Lower leg skin (tissue), 4 donors: ENCODE data around the gene NPC1. TPM values are rescaled to one million over a fixed set of nuclear protein-coding genes. Genes with fewer than 3 reads are reported as not detected.
"Not testable (repeated sequence)": the region's sequence is repeated elsewhere in the genome, so short reads cannot be mapped to it uniquely, and the experiment has no call there.

Source experiments
- DNase-seq, 2 donors: peaks; one replicate each; pipeline ENCODE4 v3.0.0-alpha.2; 2019; ENCODE audit warnings: low spot score in 2 of 2
- H3K4me3 ChIP-seq: fragments of 200-600 bp; sonication (generic); 2 replicates; pipeline ENCODE4 v1.5.1; 2017; ENCODE audit warnings: mild to moderate bottlenecking, low read depth; ENCODE audit not compliant: poor library complexity, severe bottlenecking
- POLR2A ChIP-seq, 2 donors: fragments of 450-650 bp; IDR thresholded peaks; one replicate each; pipeline ENCODE4 v1.6.1; 2016 to 2017; ENCODE audit warnings: antibody characterized with exemption in 2 of 2, mild to moderate bottlenecking in 1 of 2, moderate library complexity in 1 of 2
- WGBS, 2 donors: methylation state at CpG; one replicate each; pipeline ENCODE4 v1.1.5; 2018; 5-methylcytosine and 5-hydroxymethylcytosine counted together
- intact Hi-C: fragments of 100-400 bp; cut with DNase I; formaldehyde crosslinking; loops from one replicate; pipeline ENCODE4 v1.15.0; 2023; ENCODE audit warnings: low total_unique reads
- total RNA-seq, 4 donors: library from RNA; depleted of rRNA; stranded (reverse); fragments of >200 nt; gene quantifications; one replicate each; pipeline ENCODE4 v1.1.0, GENCODE V29; 2016
- TF ChIP-seq, protein P1 (sequence below), 3 donors: fragments of 450-650 bp; IDR thresholded peaks; one replicate each; pipeline ENCODE4 v1.5.1; 2016; ENCODE audit warnings: antibody characterized with exemption in 3 of 3, mild to moderate bottlenecking in 3 of 3, moderate library complexity in 2 of 3

Gene NPC1
- total RNA-seq, 4 donors from 2014 or later, result 75.1 to 114 (median 100) TPM

DNA sequence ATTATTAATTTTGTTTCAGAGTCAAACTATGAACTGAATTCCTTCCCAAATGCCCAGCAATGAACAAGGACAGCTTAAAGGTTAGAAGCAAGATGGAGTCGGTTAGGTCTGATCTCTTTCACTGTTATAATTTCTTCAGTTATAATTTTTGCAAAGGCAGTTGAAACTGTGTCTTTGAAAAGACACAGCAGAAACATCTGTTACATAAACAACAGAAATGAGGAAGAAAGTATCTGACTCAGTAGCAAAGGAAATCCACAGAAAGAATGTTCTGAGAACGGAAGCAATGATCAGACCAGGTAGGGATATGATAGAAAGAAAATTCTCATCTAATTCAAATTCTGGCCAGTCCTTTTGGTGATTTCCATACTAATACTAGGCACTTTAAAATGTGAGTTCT, 88.2 kb downstream of the NPC1 start:
- no peak for DNase-seq
- intact Hi-C loops, result no loop called here
- 84 to 91% methylated on average over 2 of the region's 2 CpGs for WGBS, 2 donors
- TF ChIP-seq, protein P1, sequence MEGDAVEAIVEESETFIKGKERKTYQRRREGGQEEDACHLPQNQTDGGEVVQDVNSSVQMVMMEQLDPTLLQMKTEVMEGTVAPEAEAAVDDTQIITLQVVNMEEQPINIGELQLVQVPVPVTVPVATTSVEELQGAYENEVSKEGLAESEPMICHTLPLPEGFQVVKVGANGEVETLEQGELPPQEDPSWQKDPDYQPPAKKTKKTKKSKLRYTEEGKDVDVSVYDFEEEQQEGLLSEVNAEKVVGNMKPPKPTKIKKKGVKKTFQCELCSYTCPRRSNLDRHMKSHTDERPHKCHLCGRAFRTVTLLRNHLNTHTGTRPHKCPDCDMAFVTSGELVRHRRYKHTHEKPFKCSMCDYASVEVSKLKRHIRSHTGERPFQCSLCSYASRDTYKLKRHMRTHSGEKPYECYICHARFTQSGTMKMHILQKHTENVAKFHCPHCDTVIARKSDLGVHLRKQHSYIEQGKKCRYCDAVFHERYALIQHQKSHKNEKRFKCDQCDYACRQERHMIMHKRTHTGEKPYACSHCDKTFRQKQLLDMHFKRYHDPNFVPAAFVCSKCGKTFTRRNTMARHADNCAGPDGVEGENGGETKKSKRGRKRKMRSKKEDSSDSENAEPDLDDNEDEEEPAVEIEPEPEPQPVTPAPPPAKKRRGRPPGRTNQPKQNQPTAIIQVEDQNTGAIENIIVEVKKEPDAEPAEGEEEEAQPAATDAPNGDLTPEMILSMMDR (IDR thresholded peaks at IDR 0.05), result no peak
- no peak for TF ChIP-seq POLR2A (IDR thresholded peaks at IDR 0.05)
- no peak overlapping the region for H3K4me3 ChIP-seq

DNA sequence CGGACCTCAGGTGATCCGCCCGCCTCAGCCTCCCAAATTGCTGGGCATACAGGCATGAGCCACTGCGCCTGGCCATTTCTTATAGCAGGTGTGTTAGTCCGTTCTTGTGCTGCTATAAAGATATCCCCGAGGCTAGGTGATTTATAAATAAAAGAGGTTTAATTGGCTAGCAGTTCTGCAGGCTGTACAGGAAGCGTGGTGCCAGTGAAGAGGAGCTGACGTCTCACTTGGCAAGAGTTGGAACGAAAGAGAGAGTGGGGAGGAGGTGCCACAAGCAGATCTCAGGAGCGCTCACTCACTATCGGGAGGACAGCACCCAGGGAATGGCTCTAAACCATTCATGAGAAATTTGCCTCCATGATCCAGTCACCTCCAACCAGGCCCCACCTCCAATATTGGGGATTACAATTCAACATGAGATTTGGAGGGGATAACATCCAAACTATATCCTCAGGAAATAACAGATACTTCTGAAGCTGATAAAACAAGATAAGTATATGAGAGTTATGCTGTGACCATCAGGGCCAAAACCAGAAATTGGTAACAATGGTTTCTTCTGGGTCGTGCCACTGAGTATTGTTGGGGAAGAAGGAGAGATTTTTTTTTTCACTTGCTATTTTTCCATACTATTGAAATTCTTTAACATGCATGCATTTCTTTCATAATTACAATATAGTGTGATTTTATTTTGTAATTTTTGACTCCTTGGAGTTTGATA, 90.4 kb downstream of the NPC1 start:
- no peak overlapping the region for H3K4me3 ChIP-seq
- TF ChIP-seq POLR2A (IDR thresholded peaks at IDR 0.05), result no peak
- TF ChIP-seq, protein P1 (IDR thresholded peaks at IDR 0.05), result no peak
- intact Hi-C loops, result no loop called here
- no peak for DNase-seq
- WGBS, 2 donors, result 42 to 45% methylated on average over 12 of the region's 12 CpGs

- H3K4me3 ChIP-seq, result no peak overlapping the region
- no peak for TF ChIP-seq POLR2A (IDR thresholded peaks at IDR 0.05)
- intact Hi-C loops, result no loop called here
- WGBS, 2 donors, result 63 to 81% methylated on average over 1 of the region's 1 CpG
- DNase-seq, result no peak
Measured at GRCh38 chr18:23494992-23495391, 91.3 kb downstream of the NPC1 start.

- no peak overlapping the region for H3K4me3 ChIP-seq
- no peak for TF ChIP-seq POLR2A (IDR thresholded peaks at IDR 0.05)
- TF ChIP-seq, protein P1 (IDR thresholded peaks at IDR 0.05), result no peak
- no peak for DNase-seq
- 89 to 100% methylated on average over 1 of the region's 1 CpG for WGBS, 2 donors
- intact Hi-C loops, result no loop called here
Measured at GRCh38 chr18:23493654-23494053, 92.7 kb downstream of the NPC1 start.

- 67 to 79% methylated on average over 5 of the region's 5 CpGs for WGBS, 2 donors
- intact Hi-C loops, DNase-seq, H3K4me3 ChIP-seq: not testable (repeated sequence)
Measured at GRCh38 chr18:23489586-23489985, 96.7 kb downstream of the NPC1 start.

DNA sequence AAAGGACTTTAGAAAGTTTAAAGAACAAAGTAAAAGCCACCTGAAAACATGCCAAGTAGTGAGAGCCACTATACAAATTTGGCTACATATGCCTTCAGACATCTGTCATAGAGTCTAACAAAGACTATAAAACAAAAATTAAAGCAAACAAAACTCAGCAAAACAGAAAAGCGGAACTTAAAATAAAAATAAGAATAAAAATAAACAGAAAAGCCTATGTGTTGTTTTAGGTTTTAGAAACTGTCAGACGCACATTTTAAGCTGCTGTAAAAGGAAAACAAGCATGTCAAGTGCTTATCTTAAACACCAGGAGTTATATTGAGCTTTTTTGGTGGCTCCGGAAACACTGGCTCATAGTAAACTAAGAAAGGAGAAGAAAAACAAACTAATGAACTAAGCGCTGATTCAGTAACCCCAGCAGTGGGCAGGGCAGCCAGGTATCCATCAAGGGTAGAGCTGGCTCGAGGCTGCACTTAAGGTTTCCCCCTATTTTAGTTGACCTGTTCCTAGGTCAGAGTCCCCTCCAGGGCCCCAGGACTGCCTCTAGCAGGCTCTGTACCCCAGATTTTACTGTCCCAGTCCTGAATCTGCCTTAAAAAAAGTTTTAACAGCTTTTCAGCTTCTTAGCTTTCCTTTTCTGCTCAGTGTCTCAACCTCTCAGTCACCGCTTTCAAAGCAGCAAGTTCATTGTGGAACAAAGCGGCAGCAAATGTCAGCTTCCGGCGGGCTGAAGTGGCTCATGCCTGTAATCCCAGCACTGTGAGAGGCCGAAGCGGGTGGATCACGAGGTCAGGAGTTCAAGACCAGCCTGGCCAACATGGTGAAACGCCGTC, 98.4 kb downstream of the NPC1 start:
- H3K4me3 ChIP-seq, result no peak overlapping the region
- DNase-seq, result no peak
- 67 to 72% methylated on average over 14 of the region's 14 CpGs for WGBS, 2 donors

More for the DNA sequence above, 98.4 kb downstream of the NPC1 start:
- intact Hi-C loops, result no loop called here
- TF ChIP-seq, protein P1 (IDR thresholded peaks at IDR 0.05), result no peak
- TF ChIP-seq POLR2A (IDR thresholded peaks at IDR 0.05), result no peak
